K562 treated with DMSO at 1 percent for 48 hours (cell line): ENCODE results near the gene PRKD1. TPM values are rescaled to one million over a fixed set of nuclear protein-coding genes. Genes with fewer than 3 reads are reported as not detected.

Source experiments
- total RNA-seq: library from RNA; unstranded; fragments of 300-600 nt; gene quantifications from 2 replicates; pipeline ENCODE4 v1.2.3, GENCODE V29; 2022; ENCODE audit warnings: low replicate concordance; ENCODE audit errors: extremely low read depth

PRKD1 gene
- total RNA-seq: not detected in 2 replicates

DNA sequence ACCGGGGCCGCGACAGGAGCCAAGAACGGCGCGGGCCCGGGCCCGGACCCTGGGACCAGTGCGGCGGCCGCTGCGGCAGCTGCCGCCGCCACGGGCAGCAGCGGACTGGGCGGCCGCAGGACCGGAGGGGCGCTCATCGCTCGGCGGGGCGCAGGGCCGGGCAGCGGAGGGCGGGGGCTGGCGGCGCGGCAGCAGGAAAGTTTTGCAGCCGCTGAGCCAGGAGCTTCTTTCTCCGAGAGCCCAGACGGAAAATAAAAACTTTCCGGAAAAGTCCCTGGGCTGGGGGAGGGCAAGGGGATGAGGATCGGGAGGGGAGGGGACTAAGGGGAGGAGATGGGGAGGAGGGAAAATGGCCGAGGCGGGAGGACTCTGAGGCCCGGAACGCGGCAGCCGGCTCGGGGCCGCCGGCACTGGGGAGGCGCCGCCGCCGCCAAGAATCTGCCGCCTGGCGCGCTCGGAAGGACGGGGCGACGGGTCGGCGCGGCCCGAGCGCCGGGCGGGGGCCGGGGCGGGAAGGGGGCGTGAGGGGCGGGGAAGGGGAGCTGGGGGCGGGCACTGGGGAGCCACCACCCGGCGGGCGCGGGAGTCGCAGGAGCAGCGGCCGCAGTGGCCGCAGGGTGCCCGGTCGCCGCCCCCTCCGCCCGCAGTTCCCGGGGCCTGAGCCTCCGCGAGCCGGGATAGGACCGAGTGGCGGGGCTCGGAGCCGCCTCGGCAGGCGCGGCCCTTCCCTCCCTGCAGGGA lies at the start of gene PRKD1:
Gene PRKD1, minus strand, starts transcription at position 472 of the 741 bp plus-strand sequence.

